Raji (cell line): Measurements from ENCODE around the gene TBX1.

ENCODE experiments used
- POLR2A ChIP-seq: IDR thresholded peaks from 2 replicates; pipeline ENCODE4 v1.6.1; 2011; ENCODE audit warnings: low read depth, low read length, control low read depth; ENCODE audit not compliant: insufficient read depth

TBX1 gene

DNA sequence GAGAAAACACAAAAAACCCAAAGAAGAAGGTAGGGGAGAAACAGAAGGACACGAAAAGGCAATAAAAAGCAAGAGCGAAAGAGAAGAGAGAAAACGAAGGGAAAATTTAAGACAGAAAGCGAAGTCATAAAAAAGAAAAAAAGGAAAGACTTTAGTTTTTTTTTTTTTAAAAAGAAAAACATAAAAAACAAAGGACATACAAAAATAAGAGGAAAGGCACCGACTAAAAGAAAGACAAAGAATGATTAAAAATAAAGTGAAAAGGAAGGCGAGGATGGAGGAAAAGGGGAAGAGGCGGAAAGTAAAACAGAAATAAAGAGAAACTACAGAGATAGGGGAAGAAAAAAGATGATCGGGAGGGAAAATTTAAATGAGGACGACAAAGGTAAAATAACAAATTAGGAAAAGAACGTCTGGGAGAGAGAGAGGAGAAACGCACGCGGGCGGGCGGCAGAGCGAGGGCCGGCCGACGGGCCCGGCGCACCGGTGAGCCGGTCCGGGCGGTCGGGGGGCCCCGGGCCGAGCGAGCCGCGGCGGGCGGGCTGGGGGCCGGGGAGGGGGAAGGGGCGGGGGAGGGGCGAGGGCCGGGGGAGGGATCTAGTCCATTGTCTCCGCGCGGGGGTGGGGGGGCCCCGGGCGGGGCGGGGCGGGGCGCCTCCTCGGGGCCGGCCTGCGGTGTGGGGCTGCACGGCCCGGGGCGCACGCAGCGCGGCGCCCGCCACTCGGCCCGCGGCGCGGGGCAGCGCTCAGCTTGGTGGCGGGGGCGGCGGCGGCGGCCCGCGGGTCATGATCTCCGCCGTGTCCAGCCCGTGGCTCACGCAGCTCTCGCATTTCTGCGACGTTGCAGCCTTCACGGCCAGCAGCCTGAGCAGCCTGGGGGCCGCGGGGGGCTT lies at the start of gene TBX1:
TBX1 (plus strand) TSS at position 721 of the 893 bp plus-strand sequence; CDS start at position 787, 66 bp downstream.
- no peak for TF ChIP-seq POLR2A

- no peak for TF ChIP-seq POLR2A
These were observed 47.3 kb upstream of the TBX1 start for GRCh38 chr22:19713245-19713644.

- no peak for TF ChIP-seq POLR2A
These were observed 46.8 kb upstream of the TBX1 start for GRCh38 chr22:19713650-19714311.

- TF ChIP-seq POLR2A = no peak
These were observed 46.0 kb upstream of the TBX1 start, which contains the start of gene SEPTIN5 for GRCh38 chr22:19714312-19715187. Gene SEPTIN5 (plus strand): TSS chr22:19714503. CDS start chr22:19714589, 86 bp downstream.

DNA sequence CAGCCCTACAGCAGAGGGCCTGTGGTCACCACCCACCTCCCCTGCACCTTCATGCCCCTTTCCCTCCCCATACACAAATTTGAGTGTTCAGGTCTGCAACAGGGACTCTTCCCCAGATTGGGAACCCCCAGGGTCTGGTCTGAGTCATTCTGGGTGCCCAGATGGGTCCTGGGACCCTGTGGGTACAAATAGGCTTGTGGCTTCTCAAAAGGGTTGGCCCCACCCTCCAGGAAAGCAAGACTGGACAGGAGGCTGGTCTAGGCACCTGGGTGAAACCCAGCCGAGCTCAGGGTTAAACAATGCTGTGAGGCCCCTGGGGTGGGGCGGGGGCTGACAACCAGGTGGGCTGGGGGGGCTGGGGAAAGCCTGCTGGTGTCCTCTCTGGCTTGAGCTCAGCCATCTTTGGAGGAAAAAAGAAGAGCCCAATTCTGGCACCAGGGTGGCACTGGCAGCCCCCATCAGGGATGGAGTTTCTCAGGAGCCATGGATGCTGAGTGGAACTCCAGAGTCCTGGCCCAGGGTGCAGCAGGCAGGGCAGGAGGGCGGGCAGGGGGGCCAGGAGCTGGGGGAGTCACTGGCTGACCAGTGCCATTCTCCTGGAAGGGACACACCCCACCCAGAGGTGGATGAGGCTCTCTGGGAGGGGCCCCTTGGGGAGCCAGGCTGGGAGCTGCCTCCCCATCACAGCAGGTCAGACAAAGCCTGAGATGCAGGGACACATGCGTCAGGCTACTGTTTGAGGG lies 45.2 kb upstream of the TBX1 start:
- TF ChIP-seq POLR2A = no peak

GRCh38 chr22:19716041-19716828 lies 44.3 kb upstream of the TBX1 start:
- TF ChIP-seq POLR2A = no peak

DNA sequence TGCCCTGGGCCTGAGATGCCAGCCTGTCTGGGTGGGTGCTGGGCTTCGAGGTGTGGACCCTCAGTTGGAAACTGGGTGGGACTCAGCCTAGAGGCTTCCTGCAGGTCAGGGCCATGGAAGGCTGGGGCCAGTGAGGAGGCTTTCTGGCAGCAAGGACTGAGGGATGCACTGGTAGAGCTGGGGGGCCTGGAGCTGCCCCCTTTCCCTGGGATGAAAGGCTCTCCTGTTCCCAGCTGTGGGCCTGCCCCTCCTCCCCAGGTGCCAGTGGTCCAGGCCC lies 43.8 kb upstream of the TBX1 start:
- TF ChIP-seq POLR2A = no peak

DNA sequence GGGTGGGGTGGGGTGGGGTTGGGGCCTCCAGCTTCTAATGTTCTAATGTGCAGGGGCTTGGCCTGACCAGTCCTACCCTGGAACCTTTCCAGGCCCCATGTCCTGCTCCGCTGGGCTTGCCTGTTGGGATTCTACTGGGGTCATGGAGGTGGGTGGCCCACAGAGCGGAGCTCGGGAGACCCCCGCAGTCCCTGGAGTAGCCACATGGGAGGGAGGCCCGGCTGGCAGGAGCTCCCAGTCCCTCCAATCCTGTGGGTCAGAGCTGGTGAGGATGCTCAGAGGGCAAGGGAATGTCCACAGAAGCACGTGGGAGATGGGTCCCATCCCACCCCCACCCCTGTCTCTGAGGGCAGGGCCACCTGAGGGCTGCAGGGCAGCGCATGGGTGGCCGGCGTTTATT lies 43.4 kb upstream of the TBX1 start:
- TF ChIP-seq POLR2A = no peak

GRCh38 chr22:19717691-19718455 lies 42.7 kb upstream of the TBX1 start:
- TF ChIP-seq POLR2A = no peak

- no peak for TF ChIP-seq POLR2A
These were observed 42.0 kb upstream of the TBX1 start for GRCh38 chr22:19718456-19719049.

DNA sequence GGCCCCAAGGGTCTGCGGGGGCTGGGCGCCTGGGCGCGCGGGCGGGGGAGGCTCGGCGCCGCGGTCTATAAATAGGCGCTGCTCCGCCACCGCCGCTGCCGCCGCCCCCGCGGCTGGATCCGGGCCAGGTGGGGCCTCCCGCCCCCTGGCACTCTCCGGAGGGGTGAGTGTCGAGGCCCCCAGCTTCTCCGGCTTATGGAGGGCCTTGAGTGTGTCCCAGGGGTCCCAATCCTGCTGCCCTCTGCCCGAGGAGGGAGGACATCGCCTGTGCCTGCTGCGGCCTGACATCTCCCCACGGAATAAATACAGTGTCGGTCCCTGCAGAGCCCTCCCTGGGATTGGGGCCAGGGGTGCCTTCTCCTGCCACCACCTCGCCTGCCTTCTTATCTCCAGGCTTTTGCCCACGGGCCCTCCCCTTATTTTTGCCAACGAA lies 41.5 kb upstream of the TBX1 start:
- TF ChIP-seq POLR2A = no peak

DNA sequence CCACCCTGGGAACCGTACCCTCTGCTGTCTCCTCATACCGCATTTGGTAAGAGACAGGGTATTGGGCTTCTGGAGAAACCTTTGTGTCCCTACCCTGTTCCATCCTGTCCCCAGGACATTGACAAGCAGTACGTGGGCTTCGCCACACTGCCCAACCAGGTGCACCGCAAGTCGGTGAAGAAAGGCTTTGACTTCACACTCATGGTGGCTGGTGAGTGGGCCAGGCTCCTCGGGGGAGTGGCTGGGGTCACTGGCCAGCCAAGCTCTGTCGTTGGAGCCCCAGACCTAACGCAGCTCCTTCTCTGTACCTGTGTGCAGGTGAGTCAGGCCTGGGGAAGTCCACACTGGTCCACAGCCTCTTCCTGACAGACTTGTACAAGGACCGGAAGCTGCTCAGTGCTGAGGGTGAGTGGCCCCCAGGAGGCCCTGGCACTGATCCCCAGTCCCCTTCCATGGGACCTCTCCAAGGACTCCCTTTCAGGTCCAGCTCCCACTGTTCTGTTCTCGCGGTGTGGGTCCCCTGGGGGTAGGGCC lies 41.0 kb upstream of the TBX1 start:
- no peak for TF ChIP-seq POLR2A

- no peak for TF ChIP-seq POLR2A
These were observed 40.3 kb upstream of the TBX1 start for GRCh38 chr22:19720150-19720827.

DNA sequence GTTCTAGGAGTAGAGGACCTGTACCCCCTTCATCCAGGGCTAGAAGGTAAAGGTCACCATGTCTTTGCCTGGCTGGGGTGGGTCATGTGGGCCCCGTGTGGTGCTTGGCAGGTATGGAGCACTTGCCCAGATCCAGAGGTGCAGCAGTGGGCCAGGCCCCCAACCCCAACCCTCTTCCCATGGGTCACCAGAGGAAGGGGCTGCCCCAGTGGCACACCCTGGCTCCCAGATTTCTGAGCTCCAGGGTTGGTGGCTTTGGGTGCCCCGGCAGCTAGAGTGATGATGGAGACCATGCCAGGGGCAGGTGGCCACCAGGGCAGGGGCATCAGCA lies 39.6 kb upstream of the TBX1 start:
- TF ChIP-seq POLR2A = no peak
